Liver (tissue), 9 donors: Measurements from ENCODE around the gene KRTAP5-6. TPM values are rescaled to one million over a fixed set of nuclear protein-coding genes. Genes with fewer than 3 reads are reported as not detected.

Source experiments
- DNase-seq: peaks from one replicate; pipeline ENCODE4 v3.0.0-alpha.2; 2017; ENCODE audit warnings: low spot score
- H3K27ac ChIP-seq, 2 donors: one replicate each; pipeline ENCODE4 v1.7.0; 2013; ENCODE audit warnings: inconsistent platforms in 2 of 2, low read length in 2 of 2, control low read depth in 1 of 2, low read depth in 1 of 2, mild to moderate bottlenecking in 1 of 2
- H3K27me3 ChIP-seq, 4 donors: one replicate each; pipeline versions ENCODE4 v1.6.1 to v1.7.0; 2013; ENCODE audit warnings: low read length in 3 of 4, inconsistent platforms in 1 of 4, mild to moderate bottlenecking in 1 of 4, moderate library complexity in 1 of 4; ENCODE audit not compliant: control insufficient read depth in 4 of 4, insufficient read depth in 4 of 4
- H3K36me3 ChIP-seq, 4 donors: one replicate each; pipeline versions ENCODE4 v1.6.1 to v1.7.0; 2013; ENCODE audit warnings: low read length in 3 of 4, mild to moderate bottlenecking in 3 of 4, low read depth in 1 of 4, moderate library complexity in 1 of 4; ENCODE audit not compliant: control insufficient read depth in 4 of 4, insufficient read depth in 3 of 4
- H3K4me1 ChIP-seq, 4 donors: one replicate each; pipeline versions ENCODE4 v1.6.1 to v1.7.0; 2013; ENCODE audit warnings: low read length in 3 of 4, mild to moderate bottlenecking in 3 of 4, moderate library complexity in 1 of 4; ENCODE audit not compliant: control insufficient read depth in 4 of 4, insufficient read depth in 4 of 4
- H3K4me3 ChIP-seq, 3 donors: one replicate each; pipeline versions ENCODE4 v1.6.1 to v1.7.0; 2013; ENCODE audit warnings: low read length in 3 of 3, control low read depth in 1 of 3, low read depth in 1 of 3, mild to moderate bottlenecking in 1 of 3
- H3K9ac ChIP-seq, 2 donors: one replicate each; pipeline ENCODE4 v1.7.0; 2013; ENCODE audit warnings: low read length in 2 of 2, mild to moderate bottlenecking in 2 of 2, moderate library complexity in 2 of 2, control low read depth in 1 of 2, low read depth in 1 of 2
- H3K9me3 ChIP-seq, 4 donors: one replicate each; pipeline versions ENCODE4 v1.6.1 to v1.7.0; 2013; ENCODE audit warnings: low read length in 3 of 4; ENCODE audit not compliant: control insufficient read depth in 4 of 4
- GABPA ChIP-seq, 2 donors: IDR thresholded peaks in 1 of 2; conservative IDR thresholded peaks in 1 of 2; 2 replicates each; pipeline ENCODE4 v1.6.1; 2016; ENCODE audit warnings: antibody characterized with exemption in 2 of 2, mild to moderate bottlenecking in 1 of 2, moderate library complexity in 1 of 2
- HNF4A ChIP-seq, 2 donors: conservative IDR thresholded peaks; 2 replicates each; pipeline ENCODE4 v1.6.1; 2016; ENCODE audit warnings: antibody characterized with exemption in 2 of 2, mild to moderate bottlenecking in 2 of 2
- HNF4G ChIP-seq: IDR thresholded peaks from 2 replicates; pipeline ENCODE4 v1.6.1; 2016; ENCODE audit warnings: antibody characterized with exemption
- JUND ChIP-seq, 2 donors: IDR thresholded peaks; 2 replicates each; pipeline ENCODE4 v1.6.1; 2016; ENCODE audit warnings: antibody characterized with exemption in 2 of 2
- RAD21 ChIP-seq, 2 donors: IDR thresholded peaks; 2 replicates each; pipeline ENCODE4 v1.6.1; 2016; ENCODE audit warnings: antibody characterized with exemption in 2 of 2, mild to moderate bottlenecking in 2 of 2
- RXRA ChIP-seq, 2 donors: IDR thresholded peaks; 2 replicates each; pipeline ENCODE4 v1.6.1; 2017 to 2018; ENCODE audit warnings: antibody characterized with exemption in 2 of 2, mild to moderate bottlenecking in 1 of 2
- TAF1 ChIP-seq: conservative IDR thresholded peaks from 2 replicates; pipeline ENCODE4 v1.6.1; 2016; ENCODE audit warnings: antibody characterized with exemption, mild to moderate bottlenecking
- YY1 ChIP-seq: IDR thresholded peaks from 2 replicates; pipeline ENCODE4 v1.6.1; 2016; ENCODE audit warnings: antibody characterized with exemption, mild to moderate bottlenecking
- WGBS: extraction: QIAGEN DNeasy Blood & Tissue Kit; methylation state at CpG from one replicate; pipeline ENCODE4 v1.1.7; 2013; 5-methylcytosine and 5-hydroxymethylcytosine counted together
- polyA plus RNA-seq, 2 donors: library from polyadenylated mRNA; stranded (reverse) in 1 of 2; unstranded in 1 of 2; fragments of 200-250 nt in 1 of 2; fragments of >200 nt in 1 of 2; fragmentation: Nextera tagmentation in 1 of 2; extraction: Ambion mirVana in 1 of 2; gene quantifications; one replicate each; pipeline versions ENCODE4 v1.2.1 to v1.2.3, GENCODE V29; 2013 to 2015
- total RNA-seq, 2 donors: library from RNA; depleted of rRNA; stranded (reverse); fragments of >200 nt; gene quantifications; one replicate each; pipeline ENCODE4 v1.2.3, GENCODE V29; 2014
- TF ChIP-seq, protein P1 (sequence below): IDR thresholded peaks from 2 replicates; pipeline ENCODE4 v1.6.1; 2016; ENCODE audit warnings: antibody characterized with exemption
- TF ChIP-seq, protein P2 (sequence below): IDR thresholded peaks from 2 replicates; pipeline ENCODE4 v1.6.1; 2016; ENCODE audit warnings: antibody characterized with exemption, mild to moderate bottlenecking
- TF ChIP-seq, protein P3 (sequence below): fragments of 150-350 bp; IDR thresholded peaks from 2 replicates; pipeline ENCODE4 v1.5.1; 2017; ENCODE audit warnings: improper control_type of control experiment, low read depth, low read length; ENCODE audit not compliant: missing input control
- donor health status: healthy.
- donor health status: healthy.
- donor health status: healthy.
- donor health status: healthy.
- donor health status: healthy.

Gene KRTAP5-6
- total and polyA plus RNA-seq, 4 donors: 0.84 to 1.2 TPM; not detected in 2

DNA sequence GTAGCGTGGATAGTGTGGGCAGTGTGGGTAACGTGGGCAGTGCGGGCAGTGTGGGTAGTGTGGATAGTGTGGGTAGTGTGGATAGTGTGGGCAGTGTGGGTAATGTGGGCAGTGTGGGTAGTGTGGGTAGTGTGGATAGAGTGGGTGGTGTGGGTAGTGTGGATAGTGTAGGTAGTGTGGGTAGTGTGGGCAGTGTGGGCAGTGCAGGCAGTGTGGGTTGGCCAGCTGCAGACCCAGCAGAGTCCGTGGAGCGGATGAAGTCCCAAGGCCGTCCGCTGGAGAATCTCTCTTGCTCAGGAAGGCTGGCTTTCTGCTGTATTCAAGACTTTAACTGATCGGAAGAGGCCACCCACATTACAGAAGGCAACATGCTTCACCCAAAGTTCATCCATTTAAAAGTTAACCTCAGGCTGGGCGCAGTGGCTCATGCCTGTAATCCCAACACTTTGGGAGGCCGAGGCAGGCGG is 26.1 kb upstream of the KRTAP5-6 start:
- H3K27ac ChIP-seq: peak overlapping the region; percentile 96 to 99
- no peak overlapping the region for H3K9ac ChIP-seq
- H3K4me3 ChIP-seq: no peak overlapping the region
- no peaks in the 10 kb centered on the region for H3K36me3 ChIP-seq
- H3K27me3 ChIP-seq: no peaks in the 10 kb centered on the region
- no peaks in the 10 kb centered on the region for H3K9me3 ChIP-seq
- 62% methylated on average over 11 of the region's 11 CpGs for WGBS
- DNase-seq: no peak
- peaks cover 6 to 61% (median 41%) of the 10 kb centered on the region in 4 donors for H3K4me1 ChIP-seq
- TF ChIP-seq HNF4A (conservative IDR thresholded peaks at IDR 0.05): peak in 1 of 2 donors; percentile 8
- no peak for TF ChIP-seq GABPA (IDR thresholded peaks at IDR 0.05 in 1 of 2, conservative IDR thresholded peaks at IDR 0.05 in 1 of 2)
- TF ChIP-seq, protein P1, sequence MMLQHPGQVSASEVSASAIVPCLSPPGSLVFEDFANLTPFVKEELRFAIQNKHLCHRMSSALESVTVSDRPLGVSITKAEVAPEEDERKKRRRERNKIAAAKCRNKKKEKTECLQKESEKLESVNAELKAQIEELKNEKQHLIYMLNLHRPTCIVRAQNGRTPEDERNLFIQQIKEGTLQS: no peak
- TF ChIP-seq, protein P2, sequence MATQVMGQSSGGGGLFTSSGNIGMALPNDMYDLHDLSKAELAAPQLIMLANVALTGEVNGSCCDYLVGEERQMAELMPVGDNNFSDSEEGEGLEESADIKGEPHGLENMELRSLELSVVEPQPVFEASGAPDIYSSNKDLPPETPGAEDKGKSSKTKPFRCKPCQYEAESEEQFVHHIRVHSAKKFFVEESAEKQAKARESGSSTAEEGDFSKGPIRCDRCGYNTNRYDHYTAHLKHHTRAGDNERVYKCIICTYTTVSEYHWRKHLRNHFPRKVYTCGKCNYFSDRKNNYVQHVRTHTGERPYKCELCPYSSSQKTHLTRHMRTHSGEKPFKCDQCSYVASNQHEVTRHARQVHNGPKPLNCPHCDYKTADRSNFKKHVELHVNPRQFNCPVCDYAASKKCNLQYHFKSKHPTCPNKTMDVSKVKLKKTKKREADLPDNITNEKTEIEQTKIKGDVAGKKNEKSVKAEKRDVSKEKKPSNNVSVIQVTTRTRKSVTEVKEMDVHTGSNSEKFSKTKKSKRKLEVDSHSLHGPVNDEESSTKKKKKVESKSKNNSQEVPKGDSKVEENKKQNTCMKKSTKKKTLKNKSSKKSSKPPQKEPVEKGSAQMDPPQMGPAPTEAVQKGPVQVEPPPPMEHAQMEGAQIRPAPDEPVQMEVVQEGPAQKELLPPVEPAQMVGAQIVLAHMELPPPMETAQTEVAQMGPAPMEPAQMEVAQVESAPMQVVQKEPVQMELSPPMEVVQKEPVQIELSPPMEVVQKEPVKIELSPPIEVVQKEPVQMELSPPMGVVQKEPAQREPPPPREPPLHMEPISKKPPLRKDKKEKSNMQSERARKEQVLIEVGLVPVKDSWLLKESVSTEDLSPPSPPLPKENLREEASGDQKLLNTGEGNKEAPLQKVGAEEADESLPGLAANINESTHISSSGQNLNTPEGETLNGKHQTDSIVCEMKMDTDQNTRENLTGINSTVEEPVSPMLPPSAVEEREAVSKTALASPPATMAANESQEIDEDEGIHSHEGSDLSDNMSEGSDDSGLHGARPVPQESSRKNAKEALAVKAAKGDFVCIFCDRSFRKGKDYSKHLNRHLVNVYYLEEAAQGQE: no peak
- TF ChIP-seq JUND (IDR thresholded peaks at IDR 0.05): no peak
- TF ChIP-seq RAD21 (IDR thresholded peaks at IDR 0.05): no peak
- TF ChIP-seq, protein P3, sequence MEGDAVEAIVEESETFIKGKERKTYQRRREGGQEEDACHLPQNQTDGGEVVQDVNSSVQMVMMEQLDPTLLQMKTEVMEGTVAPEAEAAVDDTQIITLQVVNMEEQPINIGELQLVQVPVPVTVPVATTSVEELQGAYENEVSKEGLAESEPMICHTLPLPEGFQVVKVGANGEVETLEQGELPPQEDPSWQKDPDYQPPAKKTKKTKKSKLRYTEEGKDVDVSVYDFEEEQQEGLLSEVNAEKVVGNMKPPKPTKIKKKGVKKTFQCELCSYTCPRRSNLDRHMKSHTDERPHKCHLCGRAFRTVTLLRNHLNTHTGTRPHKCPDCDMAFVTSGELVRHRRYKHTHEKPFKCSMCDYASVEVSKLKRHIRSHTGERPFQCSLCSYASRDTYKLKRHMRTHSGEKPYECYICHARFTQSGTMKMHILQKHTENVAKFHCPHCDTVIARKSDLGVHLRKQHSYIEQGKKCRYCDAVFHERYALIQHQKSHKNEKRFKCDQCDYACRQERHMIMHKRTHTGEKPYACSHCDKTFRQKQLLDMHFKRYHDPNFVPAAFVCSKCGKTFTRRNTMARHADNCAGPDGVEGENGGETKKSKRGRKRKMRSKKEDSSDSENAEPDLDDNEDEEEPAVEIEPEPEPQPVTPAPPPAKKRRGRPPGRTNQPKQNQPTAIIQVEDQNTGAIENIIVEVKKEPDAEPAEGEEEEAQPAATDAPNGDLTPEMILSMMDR: no peak
- no peak for TF ChIP-seq TAF1
- TF ChIP-seq YY1: no peak
- peak; percentile 45 to 54 for TF ChIP-seq RXRA (IDR thresholded peaks at IDR 0.05)

DNA sequence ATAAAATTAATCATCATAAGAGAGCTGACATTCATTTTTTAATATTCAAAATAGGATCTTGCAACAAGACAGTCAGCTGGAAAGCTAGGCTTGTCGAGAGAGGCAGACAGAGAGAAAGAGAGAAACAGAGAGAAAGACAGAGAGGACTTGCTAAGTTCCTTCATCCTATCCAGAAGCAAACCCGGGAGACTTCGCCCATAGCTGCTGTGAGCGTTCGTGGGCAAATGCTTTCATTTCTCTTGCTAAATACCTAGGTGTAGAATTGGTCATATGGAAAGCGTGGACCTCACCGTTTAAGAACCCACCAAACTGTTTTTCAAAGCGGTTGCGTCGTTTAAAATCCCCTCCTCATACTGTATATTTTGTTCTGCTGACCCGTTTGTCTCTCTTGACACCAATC is 25.3 kb upstream of the KRTAP5-6 start:
- WGBS: 76% methylated on average over 11 of the region's 11 CpGs
- H3K9ac ChIP-seq: no peak overlapping the region
- no peaks in the 10 kb centered on the region for H3K36me3 ChIP-seq
- H3K27ac ChIP-seq: peak overlapping the region; percentile 96 to 99
- no peak for DNase-seq
- H3K27me3 ChIP-seq: no peaks in the 10 kb centered on the region
- H3K9me3 ChIP-seq: no peaks in the 10 kb centered on the region
- no peak overlapping the region for H3K4me3 ChIP-seq
- TF ChIP-seq HNF4G (no peak), RXRA (IDR thresholded peaks at IDR 0.05) (no peak), JUND (IDR thresholded peaks at IDR 0.05) (peak in 1 of 2 donors; percentile 10)
- TF ChIP-seq, protein P1: no peak
- H3K4me1 ChIP-seq: peaks cover 6 to 61% (median 41%) of the 10 kb centered on the region in 4 donors
